ENCODE measurements around the gene MAGEB17.

GRCh38 chrX:16167181-16167580 lies at the start of gene MAGEB17:
- TF ChIP-seq TAF1 (IDR thresholded peaks at IDR 0.05; ENCODE audit: low read depth) = no peak
- no peak for TF ChIP-seq CTCF (IDR thresholded peaks at IDR 0.05; ENCODE audit: poor library complexity, severe bottlenecking)
